Measurements from ENCODE around the gene TEX54.

The TEX54 gene

GRCh38 chr11:62858201-62858600, 25.6 kb upstream of the TEX54 start:
- TF ChIP-seq, protein P1, sequence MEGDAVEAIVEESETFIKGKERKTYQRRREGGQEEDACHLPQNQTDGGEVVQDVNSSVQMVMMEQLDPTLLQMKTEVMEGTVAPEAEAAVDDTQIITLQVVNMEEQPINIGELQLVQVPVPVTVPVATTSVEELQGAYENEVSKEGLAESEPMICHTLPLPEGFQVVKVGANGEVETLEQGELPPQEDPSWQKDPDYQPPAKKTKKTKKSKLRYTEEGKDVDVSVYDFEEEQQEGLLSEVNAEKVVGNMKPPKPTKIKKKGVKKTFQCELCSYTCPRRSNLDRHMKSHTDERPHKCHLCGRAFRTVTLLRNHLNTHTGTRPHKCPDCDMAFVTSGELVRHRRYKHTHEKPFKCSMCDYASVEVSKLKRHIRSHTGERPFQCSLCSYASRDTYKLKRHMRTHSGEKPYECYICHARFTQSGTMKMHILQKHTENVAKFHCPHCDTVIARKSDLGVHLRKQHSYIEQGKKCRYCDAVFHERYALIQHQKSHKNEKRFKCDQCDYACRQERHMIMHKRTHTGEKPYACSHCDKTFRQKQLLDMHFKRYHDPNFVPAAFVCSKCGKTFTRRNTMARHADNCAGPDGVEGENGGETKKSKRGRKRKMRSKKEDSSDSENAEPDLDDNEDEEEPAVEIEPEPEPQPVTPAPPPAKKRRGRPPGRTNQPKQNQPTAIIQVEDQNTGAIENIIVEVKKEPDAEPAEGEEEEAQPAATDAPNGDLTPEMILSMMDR (conservative IDR thresholded peaks at IDR 0.05), result no peak
- no peak for TF ChIP-seq ZFX (IDR thresholded peaks at IDR 0.05)
- peak overlapping the region; percentile 99 for H3K27ac ChIP-seq

- no peak for TF ChIP-seq ZFX (IDR thresholded peaks at IDR 0.05)
- TF ChIP-seq, protein P1 (conservative IDR thresholded peaks at IDR 0.05), result no peak
- H3K27ac ChIP-seq, result peak overlapping the region; percentile 99
These were observed 24.9 kb upstream of the TEX54 start for GRCh38 chr11:62857541-62857982.

DNA sequence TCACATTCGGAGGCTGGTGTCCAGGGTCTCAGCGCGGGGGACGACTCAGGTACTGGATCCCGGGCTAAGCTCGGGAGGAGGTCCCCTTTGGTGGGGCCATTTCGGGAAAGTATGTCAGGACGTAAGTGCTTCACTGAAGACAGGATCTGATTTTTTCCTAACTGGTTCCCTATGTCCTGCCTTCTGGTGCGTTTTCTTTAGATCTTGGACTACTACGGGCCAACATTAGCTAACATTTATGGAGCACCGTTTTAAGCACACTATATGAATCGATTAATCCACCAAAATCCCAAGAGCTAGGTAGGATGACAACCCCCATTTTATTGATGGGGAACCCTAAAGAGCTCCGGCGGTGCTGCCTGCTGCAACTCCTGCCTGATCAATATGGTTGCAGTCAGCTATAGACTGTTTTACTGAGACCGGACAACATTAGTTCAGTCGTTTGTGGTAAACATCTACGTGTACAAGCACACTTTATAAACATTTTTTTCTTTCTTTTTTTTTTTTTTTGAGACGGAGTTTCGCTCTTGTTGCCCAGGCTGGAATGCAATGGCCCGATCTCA, 23.8 kb upstream of the TEX54 start:
- TF ChIP-seq ZFX (IDR thresholded peaks at IDR 0.05), result no peak
- TF ChIP-seq, protein P1 (conservative IDR thresholded peaks at IDR 0.05), result no peak

DNA sequence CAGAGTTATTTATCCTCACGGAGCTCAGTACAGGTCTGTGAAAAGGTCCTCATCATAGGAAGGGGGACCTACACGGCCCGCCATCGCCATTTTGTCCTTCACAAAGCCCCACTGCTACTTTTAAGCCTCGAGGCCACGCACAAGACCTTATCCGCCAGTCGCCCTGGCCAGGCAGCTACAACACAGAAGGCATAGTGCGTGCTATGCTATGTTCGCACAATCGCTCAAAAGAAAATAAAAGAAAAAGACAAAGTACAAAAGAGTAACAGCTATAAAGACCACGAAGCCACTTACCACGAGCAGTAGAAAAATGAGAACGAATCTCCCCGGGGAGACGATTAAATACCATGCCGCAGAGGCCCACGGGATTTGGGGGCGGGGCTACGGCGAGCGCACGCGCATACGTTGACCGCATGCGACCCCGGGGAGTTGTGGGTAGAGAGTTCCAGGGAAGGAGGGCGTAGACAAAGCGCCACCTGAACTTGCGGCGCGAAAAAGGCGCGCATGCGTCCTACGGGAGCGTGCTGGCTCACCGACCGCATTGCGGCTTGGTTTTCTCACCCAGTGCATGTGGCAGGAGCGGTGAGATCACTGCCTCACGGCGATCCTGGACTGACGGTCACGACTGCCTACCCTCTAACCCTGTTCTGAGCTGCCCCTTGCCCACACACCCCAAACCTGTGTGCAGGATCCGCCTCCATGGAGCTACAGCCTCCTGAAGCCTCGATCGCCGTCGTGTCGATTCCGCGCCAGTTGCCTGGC, 23.1 kb upstream of the TEX54 start:
- TF ChIP-seq, protein P1 (conservative IDR thresholded peaks at IDR 0.05), result no peak
- no peak for TF ChIP-seq ZFX (IDR thresholded peaks at IDR 0.05)

More for the DNA sequence above, 23.8 kb upstream of the TEX54 start:
- H3K27ac ChIP-seq, result peak overlapping the region; percentile 99

DNA sequence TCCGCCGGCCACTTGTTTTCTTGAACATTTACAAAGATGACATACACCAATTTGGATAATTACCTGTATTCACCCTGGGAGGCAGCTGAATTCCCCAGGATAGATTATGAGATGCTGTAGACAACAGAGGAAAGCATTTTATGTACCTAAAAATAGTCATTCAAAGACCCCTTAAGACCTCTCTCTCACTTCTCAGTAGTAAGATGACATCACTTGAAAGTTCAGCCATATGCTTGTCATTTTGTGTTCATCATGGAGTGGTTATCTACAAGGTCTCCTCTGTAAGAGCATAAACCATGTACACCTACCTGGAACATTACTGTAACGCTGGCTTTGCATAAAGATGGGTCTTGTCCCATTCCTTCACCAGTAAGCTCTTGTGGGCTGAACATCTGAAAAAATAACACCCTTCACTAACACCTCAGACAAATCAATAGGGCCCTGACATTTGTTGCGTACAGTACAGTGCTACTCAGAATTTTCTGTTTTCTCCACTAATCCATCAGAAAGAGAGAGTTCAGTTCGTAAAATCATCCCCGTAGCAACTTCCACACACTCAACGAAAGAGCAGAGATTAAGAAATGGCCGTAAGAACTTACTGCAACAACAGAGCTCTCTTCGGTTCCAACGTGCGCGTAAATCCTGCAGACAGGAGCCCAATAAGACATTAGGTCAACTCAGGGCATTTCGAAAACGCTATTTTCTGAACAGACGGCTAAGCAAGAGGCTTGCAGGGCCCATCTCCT, 22.4 kb upstream of the TEX54 start:
- H3K27ac ChIP-seq, result peak overlapping the region; percentile 99
- TF ChIP-seq ZFX (IDR thresholded peaks at IDR 0.05), result 0 out of 2 replicates have a peak, but pooled peaks have one; percentile 9
- TF ChIP-seq, protein P1 (conservative IDR thresholded peaks at IDR 0.05), result no peak

More for the DNA sequence above, 23.1 kb upstream of the TEX54 start:
- peak overlapping the region; percentile 99 for H3K27ac ChIP-seq

DNA sequence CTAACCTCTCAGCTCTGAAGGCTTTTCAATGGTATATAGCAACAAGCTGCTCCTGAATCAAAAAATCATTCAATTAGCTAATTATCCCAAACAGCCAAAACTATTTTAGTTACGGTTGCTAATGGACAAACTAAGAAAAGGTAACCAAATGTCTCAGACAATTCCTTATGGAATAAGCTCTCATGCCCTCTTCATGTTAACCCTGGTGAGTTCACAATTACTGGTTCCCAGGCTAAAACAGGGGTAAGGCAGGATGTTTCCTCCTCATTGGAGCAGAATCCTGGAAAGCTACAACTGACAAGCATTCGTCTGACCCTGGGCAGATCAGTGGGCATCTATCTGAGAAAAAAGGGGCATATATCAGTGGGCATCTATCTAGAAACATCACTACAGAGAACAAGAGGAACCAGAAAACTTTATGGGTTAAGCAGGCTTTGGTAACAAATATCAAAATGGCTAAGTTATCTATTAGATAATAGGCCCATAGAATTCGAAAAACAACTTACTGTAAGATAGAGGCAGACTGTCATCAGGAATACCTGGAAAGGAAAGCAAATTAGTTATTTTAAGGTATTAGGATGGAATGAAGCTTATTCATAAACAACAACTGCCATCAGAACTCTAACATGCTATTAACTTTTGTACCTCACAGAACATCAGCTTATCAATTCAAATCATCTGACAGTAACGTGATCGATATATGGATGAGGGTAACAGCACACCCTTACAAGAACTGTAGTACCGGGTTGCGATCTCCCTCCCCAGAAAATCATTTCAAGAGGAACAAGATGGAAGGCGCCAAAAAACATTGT, 21.6 kb upstream of the TEX54 start:
- peak overlapping the region; percentile 99; the same call in 1 of the 2 replicates for H3K27ac ChIP-seq
- TF ChIP-seq, protein P1 (conservative IDR thresholded peaks at IDR 0.05), result no peak
- TF ChIP-seq ZFX (IDR thresholded peaks at IDR 0.05), result no peak
